Measurements from ENCODE around the gene NFE2.

GRCh38 chr12:54258201-54258681, 42.6 kb downstream of the NFE2 start:
- TF ChIP-seq EZH2phosphoT487 (IDR thresholded peaks at IDR 0.05; ENCODE audit: borderline replicate concordance, low read depth, low read length) (no peak), CTCF (conservative IDR thresholded peaks at IDR 0.05; ENCODE audit: low read length) (no peak)
